A549 (cell line): ENCODE measurements around the gene PCDHGB7. TPM values are rescaled to one million over a fixed set of nuclear protein-coding genes. Genes with fewer than 3 reads are reported as not detected.
A peak's percentile ranks its signal among the peaks of the same experiment; 100 is the strongest.
"Not testable (repeated sequence)": the region's sequence is repeated elsewhere in the genome, so short reads cannot be mapped to it uniquely, and the experiment has no call there.

Source experiments
- ATAC-seq, 2 experiments: fragments of 200-7000 bp in 1 of 2; fragments of >200 bp in 1 of 2; cut with Nextera tagmentation in 1 of 2; cut with Tn5 transposase in 1 of 2; 3 replicates each; pipeline versions ENCODE4 v1.8.0 to v1.9.1; 2018 to 2020; ENCODE audit warnings: mild to moderate bottlenecking in 1 of 2, moderate library complexity in 1 of 2
- CTCF ChIA-PET: fragments of 300-600 bp; sonication (Branson Sonifier 250); formaldehyde crosslinking; extraction: SDS; loops from one replicate; lab custom pipeline; 2021; ENCODE audit warnings: antibody characterized with exemption, inconsistent platforms; lab: Yijun Ruan, JAX
- POLR2A ChIA-PET: fragments of 350-600 bp; formaldehyde crosslinking; extraction: SDS; loops from one replicate; lab custom pipeline; 2021; ENCODE audit warnings: antibody characterized with exemption, inconsistent platforms; lab: Yijun Ruan, JAX
- DNase-seq, 2 experiments: peaks; one replicate each; pipeline versions ENCODE4 v3.0.0 to v3.0.0-alpha.2; 2011 to 2016; ENCODE audit warnings: low read depth in 1 of 2, low spot score in 1 of 2
- FAIRE-seq: peaks from 2 replicates; lab custom pipeline; 2011; peaks lifted over from hg19 to GRCh38; lab: Jason Lieb, UNC
- H3K27ac ChIP-seq, 2 experiments: fragments of >200 bp; sonication (Bioruptor Twin); formaldehyde crosslinking; 3 replicates each; pipeline ENCODE4 v1.5.1; 2016 to 2017
- H3K4me1 ChIP-seq: fragments of >200 bp; sonication (Bioruptor Twin); formaldehyde crosslinking; 3 replicates; pipeline ENCODE4 v1.6.1; 2016
- H3K4me2 ChIP-seq: fragments of >200 bp; sonication (Bioruptor Twin); formaldehyde crosslinking; 3 replicates; pipeline ENCODE4 v1.6.1; 2016
- H3K4me3 ChIP-seq: fragments of >200 bp; sonication (Bioruptor Twin); formaldehyde crosslinking; 3 replicates; pipeline ENCODE4 v1.5.1; 2016
- H3K9me3 ChIP-seq: fragments of >200 bp; sonication (Bioruptor Twin); formaldehyde crosslinking; 3 replicates; pipeline ENCODE4 v1.6.1; 2016
- HDAC2 ChIP-seq: fragments of 200-600 bp; sonication (generic); IDR thresholded peaks from 2 replicates; pipeline ENCODE4 v1.6.1; 2016
- MAFK ChIP-seq: fragments of 450-650 bp; IDR thresholded peaks from 2 replicates; pipeline ENCODE4 v1.6.1; 2014; ENCODE audit not compliant: partially characterized antibody
- POLR2A ChIP-seq: IDR thresholded peaks from 2 replicates; pipeline ENCODE4 v1.6.1; 2012; ENCODE audit warnings: mild to moderate bottlenecking, low read length
- POLR2AphosphoS2 ChIP-seq: conservative IDR thresholded peaks from 2 replicates; pipeline ENCODE4 v1.6.1; 2012; ENCODE audit warnings: low read length, improper control_type of control experiment, inconsistent platforms
- RAD21 ChIP-seq, 2 experiments: fragments of >200 bp in 1 of 2; sonication (Bioruptor Twin) in 1 of 2; formaldehyde crosslinking in 1 of 2; IDR thresholded peaks in 1 of 2; conservative IDR thresholded peaks in 1 of 2; 2 replicates in 1 of 2; 3 replicates in 1 of 2; pipeline ENCODE4 v1.6.1; 2012 to 2018; ENCODE audit warnings: inconsistent platforms in 1 of 2
- SMC3 ChIP-seq: fragments of >200 bp; sonication (Bioruptor Twin); formaldehyde crosslinking; IDR thresholded peaks from 3 replicates; pipeline ENCODE4 v1.6.1; 2018; ENCODE audit warnings: inconsistent platforms
- SREBF2 ChIP-seq: fragments of 450-650 bp; IDR thresholded peaks from 2 replicates; pipeline ENCODE4 v1.6.1; 2014; ENCODE audit warnings: mild to moderate bottlenecking, moderate library complexity
- ZSCAN20 ChIP-seq: fragments of 250-450 bp; sonication (Bioruptor Pico); IDR thresholded peaks from 2 replicates; pipeline ENCODE4 v1.8.0; 2022; ENCODE audit warnings: mild to moderate bottlenecking, moderate library complexity
- WGBS: methylation state at CpG from one replicate; pipeline ENCODE4 v1.1.6; 2017; ENCODE audit errors: missing lambda C conversion rate; 5-methylcytosine and 5-hydroxymethylcytosine counted together
- polyA minus RNA-seq: library from RNA; depleted of rRNA, polyadenylated mRNA; stranded (reverse); fragments of >200 nt; gene quantifications from 2 replicates; pipeline ENCODE4 v1.2.3, GENCODE V29; 2011; rRNA and poly(A)+ RNA removed
- polyA plus RNA-seq, 4 experiments: library from polyadenylated mRNA; depleted of rRNA in 3 of 4; stranded (reverse); fragments of >200 nt; fragmentation: RNase III in 1 of 4; extraction: RNeasy Plus Mini Kit Qiagen cat#74134 plus additional on column Dnase treatment in 1 of 4; gene quantifications; 2 replicates in 3 of 4; 3 replicates in 1 of 4; pipeline ENCODE4 v1.2.3, GENCODE V29; 2011 to 2017
- TF ChIP-seq, protein P1 (sequence below): fragments of >200 bp; sonication (Bioruptor Twin); formaldehyde crosslinking; IDR thresholded peaks from 3 replicates; pipeline ENCODE4 v1.5.1; 2016
- TF ChIP-seq, protein P2 (sequence below): fragments of 150-350 bp; IDR thresholded peaks from 2 replicates; pipeline ENCODE4 v1.6.1; 2014; ENCODE audit warnings: low read depth, mild to moderate bottlenecking, low read length
- TF ChIP-seq, protein P3 (sequence below): IDR thresholded peaks from 2 replicates; pipeline ENCODE4 v1.6.1; 2012
- TF ChIP-seq, protein P4 (sequence below): fragments of >200 bp; sonication (Bioruptor Twin); formaldehyde crosslinking; IDR thresholded peaks from 2 replicates; pipeline ENCODE4 v1.6.1; 2016
- TF ChIP-seq, protein P5 (sequence below): IDR thresholded peaks from 2 replicates; pipeline ENCODE4 v1.6.1; 2012; ENCODE audit warnings: low read depth, borderline replicate concordance

Gene PCDHGB7
- polyA plus RNA-seq (2011; rRNA removed) (0.14 and 0.16 TPM in 2 replicates), polyA plus RNA-seq (2017; fragmentation: RNase III; extraction: RNeasy Plus Mini Kit Qiagen cat#74134 plus additional on column Dnase treatment) (0.03 to 0.06 TPM (median 0.05 TPM) in 3 replicates), polyA minus RNA-seq (2.1 and 2.4 TPM in 2 replicates)
- 0.05 and 0.06 TPM in 2 replicates for polyA plus RNA-seq (2012; cell fraction: cytosol; rRNA removed)
- 0.38 and 0.47 TPM in 2 replicates for polyA plus RNA-seq (2012; cell fraction: nucleus; rRNA removed)

DNA sequence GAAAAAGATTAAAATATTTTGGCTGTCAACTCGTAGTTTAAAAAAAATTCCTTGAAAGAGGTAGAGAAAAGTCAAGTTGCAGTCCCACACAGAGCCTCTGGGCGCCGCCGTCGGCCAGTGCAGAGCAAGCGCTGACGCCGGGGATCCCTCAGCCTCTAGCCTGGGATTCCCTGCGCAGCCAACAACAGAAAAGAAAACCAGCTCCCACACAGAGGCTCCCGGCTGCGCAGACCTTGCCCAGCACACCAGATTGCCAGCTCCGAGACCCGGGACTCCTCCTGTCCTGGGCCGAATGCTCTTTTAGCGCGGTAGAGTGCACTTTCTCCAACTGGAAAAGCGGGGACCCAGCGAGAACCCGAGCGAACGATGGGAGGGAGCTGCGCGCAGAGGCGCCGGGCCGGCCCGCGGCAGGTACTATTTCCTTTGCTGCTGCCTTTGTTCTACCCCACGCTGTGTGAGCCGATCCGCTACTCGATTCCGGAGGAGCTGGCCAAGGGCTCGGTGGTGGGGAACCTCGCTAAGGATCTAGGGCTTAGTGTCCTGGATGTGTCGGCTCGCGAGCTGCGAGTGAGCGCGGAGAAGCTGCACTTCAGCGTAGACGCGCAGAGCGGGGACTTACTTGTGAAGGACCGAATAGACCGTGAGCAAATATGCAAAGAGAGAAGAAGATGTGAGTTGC is at the start of gene PCDHGB7:
PCDHGB7 (plus strand) TSS at position 184 of the 679 bp plus-strand sequence; CDS start at position 367, 183 bp downstream.
- peak within 1 kb of the TSS; percentile 39; the same call in 2 of the 3 replicates for H3K4me2 ChIP-seq
- 57% methylated on average over 34 of the region's 47 CpGs for WGBS
- H3K27ac ChIP-seq, H3K4me1 ChIP-seq, POLR2A ChIA-PET, H3K4me3 ChIP-seq, FAIRE-seq: not testable (repeated sequence)
- TF ChIP-seq RAD21 (conservative IDR thresholded peaks at IDR 0.05 in 1 of 2, IDR thresholded peaks at IDR 0.05 in 1 of 2): peak; percentile 50 to 71
- TF ChIP-seq, protein P1, sequence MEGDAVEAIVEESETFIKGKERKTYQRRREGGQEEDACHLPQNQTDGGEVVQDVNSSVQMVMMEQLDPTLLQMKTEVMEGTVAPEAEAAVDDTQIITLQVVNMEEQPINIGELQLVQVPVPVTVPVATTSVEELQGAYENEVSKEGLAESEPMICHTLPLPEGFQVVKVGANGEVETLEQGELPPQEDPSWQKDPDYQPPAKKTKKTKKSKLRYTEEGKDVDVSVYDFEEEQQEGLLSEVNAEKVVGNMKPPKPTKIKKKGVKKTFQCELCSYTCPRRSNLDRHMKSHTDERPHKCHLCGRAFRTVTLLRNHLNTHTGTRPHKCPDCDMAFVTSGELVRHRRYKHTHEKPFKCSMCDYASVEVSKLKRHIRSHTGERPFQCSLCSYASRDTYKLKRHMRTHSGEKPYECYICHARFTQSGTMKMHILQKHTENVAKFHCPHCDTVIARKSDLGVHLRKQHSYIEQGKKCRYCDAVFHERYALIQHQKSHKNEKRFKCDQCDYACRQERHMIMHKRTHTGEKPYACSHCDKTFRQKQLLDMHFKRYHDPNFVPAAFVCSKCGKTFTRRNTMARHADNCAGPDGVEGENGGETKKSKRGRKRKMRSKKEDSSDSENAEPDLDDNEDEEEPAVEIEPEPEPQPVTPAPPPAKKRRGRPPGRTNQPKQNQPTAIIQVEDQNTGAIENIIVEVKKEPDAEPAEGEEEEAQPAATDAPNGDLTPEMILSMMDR: peak; percentile 31; the same call in 2 of the 3 replicates
- 0 out of 3 replicates have a peak, but pooled peaks have one; percentile 11 for TF ChIP-seq SMC3
- DNase-seq: peak; percentile 28 to 58
- peak; percentile 78 to 96; a peak in 5 of 6 replicates for ATAC-seq
- H3K9me3 ChIP-seq: peaks cover 49% of the 10 kb centered on the region
- CTCF ChIA-PET: interaction anchor here (0.6 to 2.4 kb wide), 13 partner anchors 9 to 147 kb away, joined by 3 to 13 read pairs (median 4); partner anchors contain the start of genes PCDHGB3 and PCDHGB6

DNA sequence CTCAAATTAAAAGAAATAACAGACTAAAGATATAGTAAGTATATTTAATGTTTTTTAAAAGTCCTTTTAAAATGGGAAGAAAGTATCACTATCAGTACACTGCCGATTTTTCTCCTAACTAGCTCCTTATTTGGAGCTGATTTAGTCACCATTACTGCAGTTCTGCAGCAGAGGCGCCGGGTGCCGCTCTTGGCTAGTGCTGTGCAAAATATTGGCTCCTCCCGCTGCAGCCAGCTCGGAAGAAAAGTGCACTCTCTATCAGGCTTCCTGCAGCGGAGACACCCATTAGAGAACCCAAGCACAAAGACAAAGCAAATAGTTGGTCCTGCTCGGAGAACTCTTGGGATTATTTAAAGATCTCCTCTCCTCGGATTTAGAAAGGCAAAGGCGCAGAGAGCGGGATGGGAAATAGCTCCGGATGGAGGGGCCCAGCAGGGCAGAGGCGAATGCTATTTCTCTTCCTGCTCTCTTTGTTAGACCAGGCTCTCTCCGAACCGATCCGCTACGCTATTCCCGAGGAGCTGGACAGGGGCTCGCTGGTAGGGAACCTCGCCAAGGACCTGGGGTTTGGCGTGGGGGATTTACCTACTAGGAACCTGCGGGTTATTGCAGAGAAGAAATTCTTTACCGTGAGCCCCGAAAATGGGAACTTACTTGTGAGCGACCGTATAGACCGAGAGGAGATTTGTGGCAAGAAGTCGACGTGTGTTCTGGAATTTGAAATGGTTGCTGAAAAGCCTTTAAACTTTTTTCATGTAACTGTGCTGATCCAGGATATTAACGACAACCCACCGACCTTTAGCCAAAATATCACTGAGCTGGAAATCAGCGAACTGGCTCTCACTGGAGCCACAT is 47.3 kb upstream of the PCDHGB7 start, which contains the start of gene PCDHGB3:
PCDHGB3 (plus strand) TSS at position 249 of the 855 bp plus-strand sequence; CDS start at position 402, 153 bp downstream.
- H3K4me2 ChIP-seq: peak within 1 kb of the TSS; percentile 60
- H3K4me3 ChIP-seq: peak within 1 kb of the TSS; percentile 29
- POLR2A ChIA-PET: interaction anchor here (0.6 to 1.7 kb wide), 5 partner anchors 13 to 606 kb away, joined by 3 to 8 read pairs (median 4); partner anchors contain the start of genes PCDHGA7 and TAF7
- no peaks in the 10 kb centered on the region for H3K4me1 ChIP-seq
- CTCF ChIA-PET: interaction anchor here (0.5 to 3.5 kb wide), 27 partner anchors 10 to 587 kb away, joined by 3 to 21 read pairs (median 4); partner anchors contain the start of genes PCDHGA7, PCDHGA8, PCDHGB1 and PCDHGB4
- H3K27ac ChIP-seq: peak within 1 kb of the TSS; percentile 2 to 54; a peak in 2 of 6 replicates
- no peak for TF ChIP-seq ZSCAN20 (CRISPR knock-in tag)
- no peak for TF ChIP-seq SREBF2
- no peak for TF ChIP-seq MAFK
- TF ChIP-seq HDAC2: no peak
- TF ChIP-seq, protein P2, sequence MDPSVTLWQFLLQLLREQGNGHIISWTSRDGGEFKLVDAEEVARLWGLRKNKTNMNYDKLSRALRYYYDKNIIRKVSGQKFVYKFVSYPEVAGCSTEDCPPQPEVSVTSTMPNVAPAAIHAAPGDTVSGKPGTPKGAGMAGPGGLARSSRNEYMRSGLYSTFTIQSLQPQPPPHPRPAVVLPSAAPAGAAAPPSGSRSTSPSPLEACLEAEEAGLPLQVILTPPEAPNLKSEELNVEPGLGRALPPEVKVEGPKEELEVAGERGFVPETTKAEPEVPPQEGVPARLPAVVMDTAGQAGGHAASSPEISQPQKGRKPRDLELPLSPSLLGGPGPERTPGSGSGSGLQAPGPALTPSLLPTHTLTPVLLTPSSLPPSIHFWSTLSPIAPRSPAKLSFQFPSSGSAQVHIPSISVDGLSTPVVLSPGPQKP: no peak
- TF ChIP-seq, protein P1: peak; percentile 28; the same call in 2 of the 3 replicates
- TF ChIP-seq, protein P3, sequence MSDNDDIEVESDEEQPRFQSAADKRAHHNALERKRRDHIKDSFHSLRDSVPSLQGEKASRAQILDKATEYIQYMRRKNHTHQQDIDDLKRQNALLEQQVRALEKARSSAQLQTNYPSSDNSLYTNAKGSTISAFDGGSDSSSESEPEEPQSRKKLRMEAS: no peak
- TF ChIP-seq POLR2A: no peak
- TF ChIP-seq, protein P4, sequence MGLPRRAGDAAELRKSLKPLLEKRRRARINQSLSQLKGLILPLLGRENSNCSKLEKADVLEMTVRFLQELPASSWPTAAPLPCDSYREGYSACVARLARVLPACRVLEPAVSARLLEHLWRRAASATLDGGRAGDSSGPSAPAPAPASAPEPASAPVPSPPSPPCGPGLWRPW: no peak
- TF ChIP-seq, protein P5, sequence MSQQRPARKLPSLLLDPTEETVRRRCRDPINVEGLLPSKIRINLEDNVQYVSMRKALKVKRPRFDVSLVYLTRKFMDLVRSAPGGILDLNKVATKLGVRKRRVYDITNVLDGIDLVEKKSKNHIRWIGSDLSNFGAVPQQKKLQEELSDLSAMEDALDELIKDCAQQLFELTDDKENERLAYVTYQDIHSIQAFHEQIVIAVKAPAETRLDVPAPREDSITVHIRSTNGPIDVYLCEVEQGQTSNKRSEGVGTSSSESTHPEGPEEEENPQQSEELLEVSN: no peak
- peak; percentile 50 to 52 for TF ChIP-seq RAD21 (conservative IDR thresholded peaks at IDR 0.05 in 1 of 2, IDR thresholded peaks at IDR 0.05 in 1 of 2)
- no peak for TF ChIP-seq POLR2AphosphoS2
- FAIRE-seq: no peak
- H3K9me3 ChIP-seq: peaks cover 55% of the 10 kb centered on the region
- peak; percentile 90 to 96 for ATAC-seq
- WGBS: 49% methylated on average over 32 of the region's 32 CpGs
- peak in 1 of 2 experiments; percentile 55 for DNase-seq
